Lung (tissue), 12 donors: Measurements from ENCODE around the gene MTARC2. TPM values are rescaled to one million over a fixed set of nuclear protein-coding genes. Genes with fewer than 3 reads are reported as not detected.

Experiments
- ATAC-seq: fragments of 200-7000 bp; cut with Tn5 transposase; one replicate; pipeline ENCODE4 v1.9.1; 2020; ENCODE audit warnings: moderate number of reproducible peaks; ENCODE audit not compliant: insufficient read depth, low FRiP score
- DNase-seq, 3 donors: peaks; one replicate each; pipeline ENCODE4 v3.0.0-alpha.2; 2013 to 2017
- H3K27ac ChIP-seq, 2 donors: one replicate each; pipeline ENCODE4 v1.5.1; 2013; ENCODE audit warnings: mild to moderate bottlenecking in 2 of 2, moderate library complexity in 2 of 2, control low read depth in 1 of 2, inconsistent platforms in 1 of 2, low read depth in 1 of 2, low read length in 1 of 2
- H3K27me3 ChIP-seq, 3 donors: one replicate each; pipeline ENCODE4 v1.5.1; 2013; ENCODE audit warnings: low read length in 2 of 3; ENCODE audit not compliant: control insufficient read depth in 3 of 3, insufficient read depth in 3 of 3
- H3K36me3 ChIP-seq, 4 donors: one replicate each; pipeline ENCODE4 v1.5.1; 2013; ENCODE audit warnings: low read length in 4 of 4, mild to moderate bottlenecking in 1 of 4, moderate library complexity in 1 of 4; ENCODE audit not compliant: control insufficient read depth in 4 of 4, insufficient read depth in 4 of 4
- H3K4me1 ChIP-seq, 5 donors: one replicate each; pipeline ENCODE4 v1.5.1; 2013; ENCODE audit warnings: low read length in 5 of 5, mild to moderate bottlenecking in 2 of 5, moderate library complexity in 1 of 5; ENCODE audit not compliant: control insufficient read depth in 5 of 5, insufficient read depth in 5 of 5
- H3K4me3 ChIP-seq: one replicate; pipeline ENCODE4 v1.5.1; 2013; ENCODE audit warnings: mild to moderate bottlenecking, control low read depth, moderate library complexity
- H3K9ac ChIP-seq, 2 donors: one replicate each; pipeline ENCODE4 v1.5.1; 2013; ENCODE audit warnings: low read length in 2 of 2, control low read depth in 1 of 2; ENCODE audit not compliant: insufficient read depth in 1 of 2
- H3K9me3 ChIP-seq, 4 donors: one replicate each; pipeline ENCODE4 v1.5.1; 2013; ENCODE audit warnings: low read length in 3 of 4, mild to moderate bottlenecking in 1 of 4, moderate library complexity in 1 of 4; ENCODE audit not compliant: control insufficient read depth in 4 of 4, insufficient read depth in 3 of 4
- CTCF ChIP-seq: IDR thresholded peaks from 2 replicates; pipeline ENCODE4 v1.5.1; 2012; ENCODE audit warnings: mild to moderate bottlenecking; ENCODE audit errors: control extremely low read depth, extremely low read depth
- WGBS, 2 donors: extraction: QIAGEN DNeasy Blood & Tissue Kit; methylation state at CpG; one replicate each; pipeline ENCODE4 v1.1.7; 2013; 5-methylcytosine and 5-hydroxymethylcytosine counted together
- polyA plus RNA-seq, 2 donors: library from polyadenylated mRNA; stranded (reverse); fragments of 200-250 nt; gene quantifications; one replicate each; pipeline ENCODE4 v1.2.1, GENCODE V29; 2013
- total RNA-seq, 2 donors: library from RNA; depleted of rRNA in 1 of 2; stranded (reverse); fragments of >200 nt in 1 of 2; gene quantifications; one replicate each; pipeline ENCODE4 v1.2.1, GENCODE V29; 2014 to 2021
- donor health status: control.
- donor health status: control.
- donor health status: Bipolar disorder and iron deficiency.
- donor health status: healthy.
- donor health status: DM: yes; HTN: yes; CAD: no.

The MTARC2 gene
- total and polyA plus RNA-seq, 4 donors, result 21.4 to 49.9 (median 39.5) TPM

GRCh38 chr1:220812308-220812707, 64.2 kb downstream of the MTARC2 start:
- Histone ChIP-seq H3K36me3 (no peaks in the 10 kb centered on the region), H3K9ac (no peak overlapping the region), H3K4me3 (no peak overlapping the region), H3K4me1 (peaks cover 0 to 20% (median 4%) of the 10 kb centered on the region in 5 donors), H3K27ac (no peak overlapping the region), H3K27me3 (no peaks in the 10 kb centered on the region), H3K9me3 (no peaks in the 10 kb centered on the region)
- no peak for TF ChIP-seq CTCF
- DNase-seq (no peak), ATAC-seq (no peak)
- WGBS, 2 donors, result 73 to 74% methylated on average over 6 of the region's 6 CpGs

GRCh38 chr1:220813013-220813412, 64.9 kb downstream of the MTARC2 start:
- TF ChIP-seq CTCF, result no peak
- no peaks in the 10 kb centered on the region for H3K27me3 ChIP-seq
- DNase-seq, result no peak
- no peak overlapping the region for H3K27ac ChIP-seq
- H3K4me1 ChIP-seq, result peaks cover 0 to 26% (median 6%) of the 10 kb centered on the region in 5 donors
- H3K4me3 ChIP-seq, result no peak overlapping the region
- no peak overlapping the region for H3K9ac ChIP-seq
- 76 to 95% methylated on average over 12 of the region's 12 CpGs for WGBS, 2 donors
- H3K36me3 ChIP-seq, result no peaks in the 10 kb centered on the region
- ATAC-seq, result no peak
- no peaks in the 10 kb centered on the region for H3K9me3 ChIP-seq

GRCh38 chr1:220815409-220815808, 67.3 kb downstream of the MTARC2 start:
- ATAC-seq, result no peak
- WGBS, 2 donors, result 84 to 97% methylated on average over 2 of the region's 2 CpGs
- H3K36me3 ChIP-seq, result no peaks in the 10 kb centered on the region

More at GRCh38 chr1:220815409-220815808, 67.3 kb downstream of the MTARC2 start:
- no peaks in the 10 kb centered on the region for H3K27me3 ChIP-seq
- H3K4me1 ChIP-seq, result peaks cover 0 to 45% (median 21%) of the 10 kb centered on the region in 5 donors
- no peak overlapping the region for H3K4me3 ChIP-seq
- DNase-seq, result peak in 1 of 3 donors; percentile 38
- no peak for TF ChIP-seq CTCF
- no peak overlapping the region for H3K27ac ChIP-seq
- no peaks in the 10 kb centered on the region for H3K9me3 ChIP-seq
- peak overlapping the region in 1 of 2 donors; percentile 20 for H3K9ac ChIP-seq
